HepG2 (cell line): ENCODE data around the gene NDUFS7. TPM values are rescaled to one million over a fixed set of nuclear protein-coding genes. Genes with fewer than 3 reads are reported as not detected.

ENCODE experiments used
- GTF3A ChIP-seq: sonication (generic); formaldehyde crosslinking; conservative IDR thresholded peaks from 2 replicates; pipeline ENCODE4 v1.4.0; 2020; ENCODE audit warnings: mild to moderate bottlenecking, missing genetic modification reagents
- IKZF5 ChIP-seq: IDR thresholded peaks from 2 replicates; pipeline ENCODE4 v1.6.1; 2018; ENCODE audit warnings: missing genetic modification reagents, mild to moderate bottlenecking, missing compliant biosample characterization
- NFE2 ChIP-seq: sonication (generic); formaldehyde crosslinking; IDR thresholded peaks from 2 replicates; pipeline ENCODE4 v1.4.0; 2020; ENCODE audit warnings: missing genetic modification reagents
- NFKBIZ ChIP-seq: IDR thresholded peaks from 2 replicates; pipeline ENCODE4 v1.6.1; 2018; ENCODE audit warnings: missing genetic modification reagents, missing compliant biosample characterization
- PHF21A ChIP-seq: sonication (generic); formaldehyde crosslinking; IDR thresholded peaks from 2 replicates; pipeline ENCODE4 v1.5.0; 2020; ENCODE audit warnings: mild to moderate bottlenecking, missing genetic modification reagents
- SAFB2 ChIP-seq: sonication (generic); formaldehyde crosslinking; IDR thresholded peaks from 2 replicates; pipeline ENCODE4 v1.5.1; 2020; ENCODE audit warnings: missing genetic modification reagents, low read depth, mild to moderate bottlenecking, borderline replicate concordance
- SMARCE1 ChIP-seq: fragments of 450-650 bp; IDR thresholded peaks from 2 replicates; pipeline ENCODE4 v1.6.1; 2017; ENCODE audit warnings: borderline replicate concordance
- SP140L ChIP-seq: sonication (generic); formaldehyde crosslinking; IDR thresholded peaks from 2 replicates; pipeline ENCODE4 v1.4.0; 2020; ENCODE audit warnings: missing genetic modification reagents, borderline replicate concordance
- SYNCRIP ChIP-seq: fragments of 200-400 bp; formaldehyde crosslinking; IDR thresholded peaks from 2 replicates; pipeline ENCODE4 v1.6.1; 2018; ENCODE audit warnings: mild to moderate bottlenecking, low read depth, low read length; ENCODE audit not compliant: insufficient read depth
- ZBED4 ChIP-seq: sonication (generic); formaldehyde crosslinking; IDR thresholded peaks from 2 replicates; pipeline ENCODE4 v1.4.0; 2020; ENCODE audit warnings: missing genetic modification reagents, borderline replicate concordance
- ZBTB38 ChIP-seq: sonication (generic); formaldehyde crosslinking; IDR thresholded peaks from 2 replicates; pipeline ENCODE4 v1.5.1; 2020; ENCODE audit warnings: mild to moderate bottlenecking, missing genetic modification reagents
- ZNF10 ChIP-seq: sonication (generic); formaldehyde crosslinking; IDR thresholded peaks from 2 replicates; pipeline ENCODE4 v1.4.0; 2020; ENCODE audit warnings: mild to moderate bottlenecking, low read depth, missing genetic modification reagents, borderline replicate concordance
- ZNF317 ChIP-seq: sonication (generic); formaldehyde crosslinking; IDR thresholded peaks from 2 replicates; pipeline ENCODE4 v1.5.0; 2020; ENCODE audit warnings: mild to moderate bottlenecking, missing genetic modification reagents
- ZSCAN30 ChIP-seq: sonication (generic); formaldehyde crosslinking; IDR thresholded peaks from 2 replicates; pipeline ENCODE4 v1.5.0; 2020; ENCODE audit warnings: mild to moderate bottlenecking, missing genetic modification reagents
- polyA plus RNA-seq, 8 experiments: library from polyadenylated mRNA; depleted of rRNA in 3 of 8; stranded (reverse) in 7 of 8; unstranded in 1 of 8; fragments of >200 nt; fragmentation: Illumina TruSeq in 4 of 8; extraction: Trizol in 4 of 8; gene quantifications; 2 replicates each; pipeline versions ENCODE4 v1.2.1 to v1.2.3, GENCODE V29; 2011 to 2016; ENCODE audit warnings: low read depth in 4 of 8, missing spikeins in 1 of 8, mixed read lengths in 1 of 8; ENCODE audit not compliant: insufficient read depth in 1 of 8
- total RNA-seq, 5 experiments: library from RNA; depleted of rRNA; stranded (reverse); fragments of >200 nt; fragmentation: Illumina TruSeq; extraction: Trizol; gene quantifications; 2 replicates each; pipeline ENCODE4 v1.2.3, GENCODE V29; 2016; ENCODE audit warnings: low read depth in 1 of 5
- TF ChIP-seq, protein P1 (sequence below): sonication (generic); formaldehyde crosslinking; IDR thresholded peaks from 2 replicates; pipeline ENCODE4 v1.5.0; 2020; ENCODE audit warnings: mild to moderate bottlenecking, missing genetic modification reagents, borderline replicate concordance

Gene NDUFS7
- total and polyA plus RNA-seq, 2 of the 13 experiments (the other 11 are each of a cell fraction or from before 2014, with no cell fraction given) = 34.3 to 66.9 TPM

DNA sequence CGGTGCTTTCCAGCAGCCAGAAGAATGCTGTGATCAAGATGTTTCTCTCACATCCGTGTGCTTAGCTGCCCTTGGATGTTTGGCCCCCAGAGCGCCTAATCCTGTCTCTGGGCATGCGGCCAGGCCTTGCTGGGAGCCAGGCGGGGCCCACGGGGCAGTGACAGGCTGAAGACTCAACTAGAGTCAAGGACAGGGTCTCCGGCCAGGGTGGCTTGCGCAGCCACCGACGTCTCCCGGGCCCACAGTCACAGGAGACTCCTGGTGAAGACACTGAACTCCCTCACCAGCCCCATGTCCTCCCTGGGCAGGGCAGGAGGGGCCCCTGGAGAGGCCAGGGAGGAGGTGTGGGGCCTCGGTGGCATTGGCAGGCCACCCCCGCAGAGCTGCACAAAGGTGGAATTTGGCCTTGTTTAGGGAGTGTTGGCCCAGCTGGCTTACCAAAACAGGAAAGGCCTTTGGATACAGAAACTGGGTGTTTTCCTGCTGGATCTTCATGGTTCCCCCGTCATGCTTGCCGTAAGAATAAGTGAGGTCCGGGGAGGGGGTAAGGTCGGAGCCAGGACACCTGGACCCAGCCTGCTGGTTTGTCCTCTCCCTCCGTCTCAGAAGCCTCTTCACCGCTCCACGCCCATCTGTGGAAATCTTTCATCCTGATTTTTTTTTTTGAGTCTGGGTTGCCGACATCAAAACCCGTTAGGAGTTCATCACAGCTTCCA is 10.0 kb upstream of the NDUFS7 start (continued):
- TF ChIP-seq, protein P1, sequence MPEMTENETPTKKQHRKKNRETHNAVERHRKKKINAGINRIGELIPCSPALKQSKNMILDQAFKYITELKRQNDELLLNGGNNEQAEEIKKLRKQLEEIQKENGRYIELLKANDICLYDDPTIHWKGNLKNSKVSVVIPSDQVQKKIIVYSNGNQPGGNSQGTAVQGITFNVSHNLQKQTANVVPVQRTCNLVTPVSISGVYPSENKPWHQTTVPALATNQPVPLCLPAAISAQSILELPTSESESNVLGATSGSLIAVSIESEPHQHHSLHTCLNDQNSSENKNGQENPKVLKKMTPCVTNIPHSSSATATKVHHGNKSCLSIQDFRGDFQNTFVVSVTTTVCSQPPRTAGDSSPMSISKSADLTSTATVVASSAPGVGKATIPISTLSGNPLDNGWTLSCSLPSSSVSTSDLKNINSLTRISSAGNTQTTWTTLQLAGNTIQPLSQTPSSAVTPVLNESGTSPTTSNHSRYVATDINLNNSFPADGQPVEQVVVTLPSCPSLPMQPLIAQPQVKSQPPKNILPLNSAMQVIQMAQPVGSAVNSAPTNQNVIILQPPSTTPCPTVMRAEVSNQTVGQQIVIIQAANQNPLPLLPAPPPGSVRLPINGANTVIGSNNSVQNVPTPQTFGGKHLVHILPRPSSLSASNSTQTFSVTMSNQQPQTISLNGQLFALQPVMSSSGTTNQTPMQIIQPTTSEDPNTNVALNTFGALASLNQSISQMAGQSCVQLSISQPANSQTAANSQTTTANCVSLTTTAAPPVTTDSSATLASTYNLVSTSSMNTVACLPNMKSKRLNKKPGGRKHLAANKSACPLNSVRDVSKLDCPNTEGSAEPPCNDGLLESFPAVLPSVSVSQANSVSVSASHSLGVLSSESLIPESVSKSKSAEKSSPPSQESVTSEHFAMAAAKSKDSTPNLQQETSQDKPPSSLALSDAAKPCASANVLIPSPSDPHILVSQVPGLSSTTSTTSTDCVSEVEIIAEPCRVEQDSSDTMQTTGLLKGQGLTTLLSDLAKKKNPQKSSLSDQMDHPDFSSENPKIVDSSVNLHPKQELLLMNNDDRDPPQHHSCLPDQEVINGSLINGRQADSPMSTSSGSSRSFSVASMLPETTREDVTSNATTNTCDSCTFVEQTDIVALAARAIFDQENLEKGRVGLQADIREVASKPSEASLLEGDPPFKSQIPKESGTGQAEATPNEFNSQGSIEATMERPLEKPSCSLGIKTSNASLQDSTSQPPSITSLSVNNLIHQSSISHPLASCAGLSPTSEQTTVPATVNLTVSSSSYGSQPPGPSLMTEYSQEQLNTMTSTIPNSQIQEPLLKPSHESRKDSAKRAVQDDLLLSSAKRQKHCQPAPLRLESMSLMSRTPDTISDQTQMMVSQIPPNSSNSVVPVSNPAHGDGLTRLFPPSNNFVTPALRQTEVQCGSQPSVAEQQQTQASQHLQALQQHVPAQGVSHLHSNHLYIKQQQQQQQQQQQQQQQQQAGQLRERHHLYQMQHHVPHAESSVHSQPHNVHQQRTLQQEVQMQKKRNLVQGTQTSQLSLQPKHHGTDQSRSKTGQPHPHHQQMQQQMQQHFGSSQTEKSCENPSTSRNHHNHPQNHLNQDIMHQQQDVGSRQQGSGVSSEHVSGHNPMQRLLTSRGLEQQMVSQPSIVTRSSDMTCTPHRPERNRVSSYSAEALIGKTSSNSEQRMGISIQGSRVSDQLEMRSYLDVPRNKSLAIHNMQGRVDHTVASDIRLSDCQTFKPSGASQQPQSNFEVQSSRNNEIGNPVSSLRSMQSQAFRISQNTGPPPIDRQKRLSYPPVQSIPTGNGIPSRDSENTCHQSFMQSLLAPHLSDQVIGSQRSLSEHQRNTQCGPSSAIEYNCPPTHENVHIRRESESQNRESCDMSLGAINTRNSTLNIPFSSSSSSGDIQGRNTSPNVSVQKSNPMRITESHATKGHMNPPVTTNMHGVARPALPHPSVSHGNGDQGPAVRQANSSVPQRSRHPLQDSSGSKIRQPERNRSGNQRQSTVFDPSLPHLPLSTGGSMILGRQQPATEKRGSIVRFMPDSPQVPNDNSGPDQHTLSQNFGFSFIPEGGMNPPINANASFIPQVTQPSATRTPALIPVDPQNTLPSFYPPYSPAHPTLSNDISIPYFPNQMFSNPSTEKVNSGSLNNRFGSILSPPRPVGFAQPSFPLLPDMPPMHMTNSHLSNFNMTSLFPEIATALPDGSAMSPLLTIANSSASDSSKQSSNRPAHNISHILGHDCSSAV (CRISPR knock-in tag) = no peak
- TF ChIP-seq SYNCRIP (no peak), ZSCAN30 (CRISPR knock-in tag) (no peak), GTF3A (no peak), NFE2 (CRISPR knock-in tag) (no peak), IKZF5 (CRISPR knock-in tag) (peak; percentile 72; the same call in 1 of the 2 replicates), SMARCE1 (no peak), ZNF10 (no peak), NFKBIZ (CRISPR knock-in tag) (no peak; the same call in 1 of the 2 replicates), SAFB2 (CRISPR knock-in tag) (no peak), SP140L (CRISPR knock-in tag) (0 out of 2 replicates have a peak, but pooled peaks have one; percentile 71), ZBTB38 (no peak), ZNF317 (peak; percentile 87), ZBED4 (CRISPR knock-in tag) (no peak; the same call in 1 of the 2 replicates), PHF21A (CRISPR knock-in tag) (peak; percentile 93)
